ENCODE measurements around the gene DDX3X.

DNA sequence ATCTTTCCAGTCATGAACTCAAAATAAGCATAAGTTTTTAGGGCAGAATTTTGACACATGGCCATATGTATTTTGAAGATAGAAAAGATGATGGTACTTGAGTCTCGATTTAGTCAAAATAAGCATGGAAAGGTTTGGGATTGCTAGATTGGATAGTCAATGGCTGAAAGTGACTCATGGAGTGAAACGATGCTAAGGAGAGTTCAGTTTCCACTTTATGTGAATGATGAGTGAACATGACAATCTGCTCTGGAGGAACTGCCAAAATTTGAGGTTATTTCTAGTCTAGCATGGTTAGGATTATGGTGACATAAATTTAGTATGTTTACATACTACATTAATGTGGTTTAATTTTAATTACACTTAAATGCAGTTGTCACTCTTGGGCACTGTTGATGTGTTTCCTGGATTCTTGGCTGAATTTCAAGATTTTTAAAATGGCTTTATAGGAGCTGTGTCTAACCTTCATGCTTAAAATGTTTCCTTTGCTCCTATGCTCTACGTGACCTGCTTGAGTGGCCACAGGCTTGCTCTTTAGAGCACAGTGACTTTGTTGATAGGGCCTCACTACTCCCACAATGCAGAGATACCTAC lies 17.1 kb downstream of the DDX3X start:
- TF ChIP-seq, protein P1, sequence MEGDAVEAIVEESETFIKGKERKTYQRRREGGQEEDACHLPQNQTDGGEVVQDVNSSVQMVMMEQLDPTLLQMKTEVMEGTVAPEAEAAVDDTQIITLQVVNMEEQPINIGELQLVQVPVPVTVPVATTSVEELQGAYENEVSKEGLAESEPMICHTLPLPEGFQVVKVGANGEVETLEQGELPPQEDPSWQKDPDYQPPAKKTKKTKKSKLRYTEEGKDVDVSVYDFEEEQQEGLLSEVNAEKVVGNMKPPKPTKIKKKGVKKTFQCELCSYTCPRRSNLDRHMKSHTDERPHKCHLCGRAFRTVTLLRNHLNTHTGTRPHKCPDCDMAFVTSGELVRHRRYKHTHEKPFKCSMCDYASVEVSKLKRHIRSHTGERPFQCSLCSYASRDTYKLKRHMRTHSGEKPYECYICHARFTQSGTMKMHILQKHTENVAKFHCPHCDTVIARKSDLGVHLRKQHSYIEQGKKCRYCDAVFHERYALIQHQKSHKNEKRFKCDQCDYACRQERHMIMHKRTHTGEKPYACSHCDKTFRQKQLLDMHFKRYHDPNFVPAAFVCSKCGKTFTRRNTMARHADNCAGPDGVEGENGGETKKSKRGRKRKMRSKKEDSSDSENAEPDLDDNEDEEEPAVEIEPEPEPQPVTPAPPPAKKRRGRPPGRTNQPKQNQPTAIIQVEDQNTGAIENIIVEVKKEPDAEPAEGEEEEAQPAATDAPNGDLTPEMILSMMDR (IDR thresholded peaks at IDR 0.05): no peak
- TF ChIP-seq EP300 (IDR thresholded peaks at IDR 0.05): no peak

Data from suprapubic skin (tissue), 3 donors.